MM.1S (cell line): Measurements from ENCODE around the gene TYW1B.
"Not testable (repeated sequence)": the region's sequence is repeated elsewhere in the genome, so short reads cannot be mapped to it uniquely, and the experiment has no call there.

Experiments
- CTCF ChIP-seq: fragments of 300-600 bp; sonication (generic); IDR thresholded peaks from 2 replicates; pipeline ENCODE4 v1.5.1; 2016; ENCODE audit warnings: antibody characterized with exemption, low read length, mixed read lengths
- EZH2 ChIP-seq: fragments of 300-600 bp; sonication (generic); optimal IDR thresholded peaks from 2 replicates; pipeline ENCODE3; 2017; ENCODE audit warnings: low read depth, mild to moderate bottlenecking, antibody characterized with exemption, low read length, mixed read lengths
- EZH2phosphoT487 ChIP-seq: fragments of 300-600 bp; sonication (generic); IDR thresholded peaks from 2 replicates; pipeline ENCODE4 v1.6.1; 2018; ENCODE audit warnings: antibody characterized with exemption, low read length

DNA sequence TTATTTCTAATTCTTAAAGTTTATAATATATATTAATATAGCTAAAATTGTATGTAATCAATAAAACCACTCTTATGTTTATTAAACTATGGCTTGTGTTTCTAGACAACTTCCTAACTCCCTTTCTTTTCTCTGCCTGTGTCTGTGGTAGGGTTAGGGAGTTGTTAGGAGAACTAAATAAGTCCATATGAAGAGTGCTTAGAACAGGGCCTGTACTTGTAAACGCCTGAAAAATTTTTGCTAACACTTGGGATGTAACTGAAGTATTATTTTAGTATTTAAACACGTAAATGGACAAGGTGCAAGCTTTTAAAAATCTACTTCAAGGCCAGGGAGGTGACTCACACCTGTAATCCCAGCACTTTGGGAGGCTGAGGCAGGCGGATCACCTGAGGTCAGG lies 9.3 kb upstream of the TYW1B start:
- not testable (repeated sequence) for TF ChIP-seq EZH2phosphoT487, CTCF, EZH2
